Stimulated activated CD4-positive, alpha-beta T cell treated with anti-CD3 and anti-CD28 coated beads, Interleukin-1b, Interleukin-23, amount 100 ng/mL, for 4 hours (primary cell): ENCODE measurements around the gene CYRIA.

Source experiments
- DNase-seq, 2 donors: peaks; one replicate each; pipeline ENCODE4 v3.0.0-alpha.2; 2020; ENCODE audit warnings: low read depth in 2 of 2

The CYRIA gene

DNA sequence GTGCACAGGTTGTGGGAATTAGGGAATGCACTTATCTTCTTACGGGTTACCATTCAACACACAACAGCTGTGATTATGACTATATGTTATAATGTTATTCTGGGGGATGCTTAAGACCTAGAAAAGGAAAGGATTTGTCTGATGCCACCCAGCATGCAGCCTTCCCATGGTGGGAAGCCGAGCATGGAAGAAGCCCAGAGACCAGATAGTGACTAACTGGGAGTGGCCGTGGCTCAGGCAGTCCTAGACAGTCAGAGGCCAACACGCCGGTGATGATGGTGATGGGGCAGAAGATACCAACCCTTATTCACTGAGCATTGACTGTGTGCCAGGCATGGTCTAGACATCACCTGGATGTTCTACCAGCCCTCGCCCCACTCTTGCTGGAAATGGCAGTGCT is 35.9 kb downstream of the CYRIA start:
- DNase-seq: no peak

DNA sequence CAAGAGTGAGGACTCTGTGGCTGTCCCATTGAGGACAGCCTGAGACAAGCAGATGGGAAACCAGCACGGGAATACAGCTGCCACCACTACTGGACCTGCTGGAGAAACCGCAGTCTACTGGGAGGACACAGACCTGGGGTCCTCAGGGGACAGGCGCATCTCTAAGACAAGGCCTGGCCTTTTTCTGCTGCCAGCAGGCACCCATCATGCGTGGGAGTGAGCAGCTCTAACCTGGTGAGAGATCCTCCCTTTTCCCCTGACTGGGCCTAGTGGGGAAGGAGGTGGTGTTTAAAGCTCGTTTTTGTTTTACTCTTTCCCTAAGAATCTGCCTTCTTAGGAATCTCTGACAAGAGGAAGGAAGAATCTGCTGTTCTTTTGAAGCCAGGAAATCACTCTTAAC is 36.6 kb downstream of the CYRIA start:
- no peak for DNase-seq

GRCh38 chr2:16628314-16628713 is 37.3 kb downstream of the CYRIA start:
- no peak for DNase-seq

- no peak for DNase-seq
Measured at GRCh38 chr2:16626997-16627605, 38.5 kb downstream of the CYRIA start.

GRCh38 chr2:16626497-16626896 is 39.1 kb downstream of the CYRIA start:
- no peak for DNase-seq

GRCh38 chr2:16625759-16626158 is 39.9 kb downstream of the CYRIA start:
- no peak for DNase-seq

DNA sequence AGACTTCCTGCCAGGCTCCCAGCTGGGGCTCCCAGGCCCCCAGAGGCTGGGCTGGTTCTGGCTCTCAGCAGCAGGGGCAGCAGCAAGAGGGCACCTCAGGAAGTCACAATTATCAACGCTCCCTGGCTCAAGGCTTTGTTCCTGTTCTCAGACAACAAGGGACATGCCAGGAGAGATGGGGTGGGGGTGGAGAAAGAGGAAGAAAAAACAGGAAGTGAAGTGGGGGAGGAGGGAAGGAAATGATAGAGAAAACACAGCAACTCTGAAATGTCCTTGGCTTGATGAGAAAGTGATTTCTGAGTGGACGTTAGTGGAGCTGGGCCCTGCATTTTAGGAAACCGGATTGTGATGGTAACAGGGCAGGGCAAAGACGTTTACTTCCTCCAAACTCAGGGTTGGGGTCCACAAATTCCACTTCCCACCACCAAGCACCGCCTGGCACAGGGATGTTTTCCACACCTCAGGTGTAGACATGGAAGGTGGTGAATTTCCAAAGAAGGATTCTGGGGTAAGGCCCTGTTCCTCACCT is 40.4 kb downstream of the CYRIA start:
- DNase-seq: no peak

- DNase-seq: no peak
Measured at GRCh38 chr2:16624436-16624780, 41.2 kb downstream of the CYRIA start.

- DNase-seq: no peak
Measured at GRCh38 chr2:16623564-16624435, 41.8 kb downstream of the CYRIA start.

DNA sequence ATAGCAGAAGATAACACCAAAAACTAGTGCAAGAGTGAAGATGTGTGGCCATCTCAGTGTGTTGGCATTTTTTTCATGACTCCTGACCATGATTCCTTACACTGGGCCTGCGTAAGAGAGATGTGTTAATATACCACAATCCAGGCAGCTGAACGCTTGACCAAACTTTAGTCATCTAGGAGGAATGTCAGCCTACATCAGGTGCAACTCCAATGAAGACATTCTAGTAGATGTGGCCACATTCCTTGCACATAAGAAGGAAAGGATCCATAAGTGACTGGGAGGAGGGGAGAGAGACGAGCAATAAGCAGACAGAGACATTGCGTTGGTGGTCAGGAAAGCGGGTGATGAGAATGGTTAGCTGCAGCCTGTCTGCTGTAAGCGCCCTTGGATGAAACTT is 42.6 kb downstream of the CYRIA start:
- DNase-seq: no peak

GRCh38 chr2:16622399-16622968 is 43.1 kb downstream of the CYRIA start:
- DNase-seq: no peak

- no peak for DNase-seq
Measured at GRCh38 chr2:16621316-16621715, 44.3 kb downstream of the CYRIA start.

GRCh38 chr2:16620590-16620989 is 45.0 kb downstream of the CYRIA start:
- DNase-seq: no peak

DNA sequence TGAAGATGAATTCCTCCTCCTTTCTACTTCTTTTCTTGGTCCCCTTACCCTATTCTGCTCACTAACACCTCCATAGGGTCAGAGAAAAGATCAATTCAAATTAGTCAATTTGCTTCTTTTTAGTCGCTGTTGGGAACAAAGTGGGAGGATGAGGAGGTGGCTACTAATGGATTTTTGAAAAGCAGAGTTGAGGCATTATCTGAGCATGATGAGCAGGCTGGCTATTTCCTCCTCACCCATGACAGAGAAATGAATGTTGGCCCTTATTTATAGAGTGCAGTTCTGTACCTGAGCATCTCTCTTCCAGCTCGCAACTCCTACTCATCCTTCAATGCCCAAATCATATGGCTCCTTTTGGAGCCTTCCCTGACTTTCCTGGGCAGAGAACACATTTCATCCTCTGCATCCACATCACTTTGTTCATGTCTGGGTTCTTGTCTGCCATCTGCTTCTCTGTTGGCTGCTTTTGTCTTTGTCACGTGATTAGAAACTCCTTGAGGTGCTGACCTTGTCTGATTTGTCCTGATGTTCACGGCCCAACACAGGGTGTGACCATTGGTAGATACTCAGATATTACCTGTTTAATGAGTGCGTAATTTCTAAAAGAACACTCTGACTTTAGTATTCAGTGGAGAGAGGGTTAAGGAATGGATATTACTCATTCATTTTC is 45.9 kb downstream of the CYRIA start:
- no peak for DNase-seq

DNA sequence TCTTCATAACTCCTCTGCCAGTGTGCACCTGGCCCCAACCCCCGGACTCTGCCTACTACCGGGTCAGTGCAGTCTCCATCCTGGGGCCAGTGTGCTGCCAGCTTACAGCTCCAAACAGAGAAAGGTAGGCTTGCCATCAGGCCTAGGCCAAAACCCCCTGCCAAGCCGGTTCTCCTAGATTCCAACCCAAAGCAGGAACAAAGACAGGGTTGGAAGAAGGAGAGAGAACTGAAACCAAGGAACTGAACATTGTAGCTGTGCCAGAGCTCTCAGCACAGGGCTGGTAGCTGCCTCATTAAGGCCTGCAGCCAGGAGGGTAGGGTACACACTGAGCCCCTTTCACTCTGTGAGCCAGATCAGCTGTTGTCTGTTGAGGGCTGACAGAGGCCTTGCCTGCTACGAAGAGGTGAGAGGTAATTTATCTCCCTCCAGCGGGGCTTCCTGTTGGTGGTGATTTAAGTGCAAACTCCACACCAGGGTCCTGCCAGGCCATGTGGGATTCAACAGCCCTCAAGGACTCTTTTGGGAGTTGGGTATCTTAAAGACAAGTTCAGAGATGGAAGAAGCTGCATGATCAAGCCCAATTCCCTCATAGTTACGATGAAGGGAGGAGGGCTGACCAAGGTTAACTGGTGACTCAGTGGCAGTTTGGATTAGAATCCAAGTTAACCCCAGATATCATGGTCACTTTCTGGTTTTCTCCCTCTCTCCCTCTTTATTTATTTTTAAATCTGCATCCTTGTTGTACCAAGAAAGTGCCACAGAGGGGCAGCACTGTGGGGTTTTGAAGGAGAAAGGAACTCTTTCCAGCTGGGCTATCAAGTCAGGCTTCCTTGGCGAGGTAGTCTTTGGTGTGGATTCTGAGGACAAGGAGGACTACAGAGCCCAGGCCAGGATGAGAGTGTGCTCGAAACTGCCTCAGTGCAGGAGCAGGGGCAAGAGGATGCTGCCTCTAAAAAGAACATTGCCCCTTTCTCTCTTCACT is 48.1 kb downstream of the CYRIA start:
- DNase-seq: no peak
